SK-N-SH treated with all-trans-retinoic acid at 6 μM for 48 hours (cell line): ENCODE measurements around the gene FHIT.
"Not testable (repeated sequence)": the region's sequence is repeated elsewhere in the genome, so short reads cannot be mapped to it uniquely, and the experiment has no call there.

Experiments used
- ARNTL ChIP-seq: fragments of 450-650 bp; formaldehyde crosslinking; IDR thresholded peaks from 2 replicates; pipeline ENCODE4 v1.5.0; 2020; ENCODE audit warnings: low read depth, mild to moderate bottlenecking, moderate library complexity, borderline replicate concordance
- CREB5 ChIP-seq: fragments of 250-450 bp; sonication (Bioruptor Pico); IDR thresholded peaks from 2 replicates; pipeline ENCODE4 v1.5.1; 2020; ENCODE audit warnings: low read depth, mild to moderate bottlenecking, moderate library complexity
- ESRRG ChIP-seq: fragments of 250-450 bp; sonication (Bioruptor Pico); IDR thresholded peaks from 2 replicates; pipeline ENCODE4 v1.6.1; 2021; ENCODE audit warnings: mild to moderate bottlenecking
- RARB ChIP-seq: fragments of 250-450 bp; sonication (Bioruptor Pico); IDR thresholded peaks from 2 replicates; pipeline ENCODE4 v1.8.0; 2021; ENCODE audit warnings: mild to moderate bottlenecking, moderate library complexity
- SNAI2 ChIP-seq: fragments of 250-450 bp; sonication (Bioruptor Pico); IDR thresholded peaks from 2 replicates; pipeline ENCODE4 v1.5.0; 2020; ENCODE audit warnings: mild to moderate bottlenecking, moderate library complexity
- TCF4 ChIP-seq: fragments of 250-450 bp; sonication (Bioruptor Pico); IDR thresholded peaks from 2 replicates; pipeline ENCODE4 v1.8.0; 2021; ENCODE audit warnings: mild to moderate bottlenecking, moderate library complexity, borderline replicate concordance
- ZC3H10 ChIP-seq: fragments of 250-450 bp; sonication (Bioruptor Pico); IDR thresholded peaks from 2 replicates; pipeline ENCODE4 v1.5.1; 2021; ENCODE audit warnings: mild to moderate bottlenecking, moderate library complexity
- ZFP3 ChIP-seq: fragments of 250-450 bp; sonication (Bioruptor Pico); IDR thresholded peaks from 2 replicates; pipeline ENCODE4 v1.5.0; 2020; ENCODE audit warnings: mild to moderate bottlenecking, moderate library complexity
- ZNF70 ChIP-seq: fragments of 450-650 bp; formaldehyde crosslinking; IDR thresholded peaks from 2 replicates; pipeline ENCODE4 v1.5.0; 2020; ENCODE audit warnings: mild to moderate bottlenecking, moderate library complexity

- TF ChIP-seq ZC3H10 (CRISPR knock-in tag); ZNF70; RARB (CRISPR knock-in tag); SNAI2 (CRISPR knock-in tag); ESRRG; ARNTL (CRISPR knock-in tag); ZFP3; CREB5 (CRISPR knock-in tag); TCF4 (CRISPR knock-in tag): not testable (repeated sequence)
Observed at GRCh38 chr3:61017028-61017427, 234.2 kb downstream of the FHIT start.
